ENCODE measurements around the gene BARD1. TPM values are rescaled to one million over a fixed set of nuclear protein-coding genes. Genes with fewer than 3 reads are reported as not detected.
"Not testable (repeated sequence)": the region's sequence is repeated elsewhere in the genome, so short reads cannot be mapped to it uniquely, and the experiment has no call there.

The BARD1 gene
- 39.3 TPM for total RNA-seq

- DNase-seq: no peak
Observed at GRCh38 chr2:214808981-214809750, at the start of gene BARD1. TSS of gene BARD1 (minus strand) at chr2:214809683. CDS start at chr2:214809569, 114 bp downstream.

- DNase-seq: no peak
Observed at GRCh38 chr2:214856137-214856536, 46.7 kb upstream of the BARD1 start.

GRCh38 chr2:214853906-214854305, 44.4 kb upstream of the BARD1 start:
- DNase-seq: no peak

GRCh38 chr2:214843823-214844222, 34.3 kb upstream of the BARD1 start:
- no peak for DNase-seq

GRCh38 chr2:214839464-214839863, 30.0 kb upstream of the BARD1 start:
- no peak for DNase-seq

- DNase-seq: no peak
Observed at GRCh38 chr2:214837466-214837865, 28.0 kb upstream of the BARD1 start.

- DNase-seq: no peak
Observed at GRCh38 chr2:214836568-214836967, 27.1 kb upstream of the BARD1 start.

- DNase-seq: no peak
Observed at GRCh38 chr2:214830794-214831346, 21.4 kb upstream of the BARD1 start.

GRCh38 chr2:214816008-214816533, 6.6 kb upstream of the BARD1 start:
- no peak for DNase-seq

- DNase-seq: no peak
Observed at GRCh38 chr2:214810671-214811070, 1.2 kb upstream of the BARD1 start.

GRCh38 chr2:214809751-214810564, 475 bp upstream of the BARD1 start:
- peak; percentile 97 for DNase-seq

- no peak for DNase-seq
Observed at GRCh38 chr2:214807653-214808052, 1.8 kb downstream of the BARD1 start.

- DNase-seq: no peak
Observed at GRCh38 chr2:214801768-214802397, 7.6 kb downstream of the BARD1 start.

GRCh38 chr2:214801068-214801467, 8.4 kb downstream of the BARD1 start:
- DNase-seq: no peak

GRCh38 chr2:214800180-214800579, 9.3 kb downstream of the BARD1 start:
- no peak for DNase-seq

- DNase-seq: no peak
Observed at GRCh38 chr2:214796911-214797310, 12.6 kb downstream of the BARD1 start.

GRCh38 chr2:214783181-214783580, 26.3 kb downstream of the BARD1 start:
- not testable (repeated sequence) for DNase-seq

GRCh38 chr2:214782671-214783070, 26.8 kb downstream of the BARD1 start:
- DNase-seq: no peak

- DNase-seq: no peak
Observed at GRCh38 chr2:214781226-214781625, 28.3 kb downstream of the BARD1 start.

- DNase-seq: no peak
Observed at GRCh38 chr2:214775971-214776370, 33.5 kb downstream of the BARD1 start.

GRCh38 chr2:214774108-214774507, 35.4 kb downstream of the BARD1 start:
- no peak for DNase-seq

GRCh38 chr2:214772443-214773015, 37.0 kb downstream of the BARD1 start:
- no peak for DNase-seq
